GM12873 (cell line): ENCODE data around the gene TCF12.

Source experiments
- CTCF ChIP-seq: IDR thresholded peaks from 2 replicates; pipeline ENCODE4 v1.5.1; 2012; ENCODE audit warnings: low read depth, mild to moderate bottlenecking, moderate library complexity, low read length, control low read depth; ENCODE audit not compliant: insufficient read depth; ENCODE audit errors: missing control alignments

The TCF12 gene

DNA sequence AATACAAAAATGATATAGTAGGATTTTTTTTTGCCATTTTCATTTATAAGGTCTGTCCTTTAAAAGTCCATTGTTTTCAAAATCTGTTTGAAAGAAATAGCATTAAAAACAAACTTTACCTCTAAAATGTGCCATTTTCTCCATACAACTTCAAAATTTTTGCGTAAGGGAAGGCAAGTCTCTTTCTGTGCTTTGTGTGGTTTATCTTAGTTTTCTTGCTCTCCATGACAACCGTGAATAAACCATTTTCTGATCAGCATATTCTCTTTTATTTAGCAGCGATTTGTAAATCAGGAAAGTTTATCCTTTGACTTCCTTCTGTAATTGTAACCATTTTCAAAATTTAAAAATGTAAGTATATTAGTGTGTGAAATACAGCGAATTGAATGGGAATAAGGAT, 310.0 kb downstream of the TCF12 start:
- no peak for TF ChIP-seq CTCF

DNA sequence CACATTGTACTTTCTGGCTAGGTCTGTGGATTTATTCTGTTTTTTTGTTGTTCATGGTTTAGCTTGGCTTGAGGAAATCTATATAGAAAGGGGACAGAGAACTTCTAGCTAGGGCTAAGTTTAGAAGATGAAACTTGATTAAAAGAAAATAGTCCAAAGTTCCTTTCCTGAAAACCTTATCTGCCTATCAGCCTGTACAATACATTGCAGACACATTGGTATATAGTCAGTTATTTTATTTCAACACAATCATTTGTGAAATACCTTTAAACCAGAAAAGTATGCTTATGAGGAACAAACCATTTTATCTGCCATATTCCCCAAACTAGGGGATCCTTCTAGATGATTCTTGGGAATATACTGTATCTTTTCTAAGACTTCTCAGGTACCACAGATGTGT, 310.6 kb downstream of the TCF12 start:
- TF ChIP-seq CTCF, result no peak

GRCh38 chr15:57231559-57231958, 313.1 kb downstream of the TCF12 start:
- TF ChIP-seq CTCF, result no peak

- TF ChIP-seq CTCF, result no peak
Observed at GRCh38 chr15:57234156-57234555, 315.7 kb downstream of the TCF12 start.

- no peak for TF ChIP-seq CTCF
Observed at GRCh38 chr15:57235186-57235585, 316.7 kb downstream of the TCF12 start.

GRCh38 chr15:57235873-57236272, 317.4 kb downstream of the TCF12 start:
- no peak for TF ChIP-seq CTCF

DNA sequence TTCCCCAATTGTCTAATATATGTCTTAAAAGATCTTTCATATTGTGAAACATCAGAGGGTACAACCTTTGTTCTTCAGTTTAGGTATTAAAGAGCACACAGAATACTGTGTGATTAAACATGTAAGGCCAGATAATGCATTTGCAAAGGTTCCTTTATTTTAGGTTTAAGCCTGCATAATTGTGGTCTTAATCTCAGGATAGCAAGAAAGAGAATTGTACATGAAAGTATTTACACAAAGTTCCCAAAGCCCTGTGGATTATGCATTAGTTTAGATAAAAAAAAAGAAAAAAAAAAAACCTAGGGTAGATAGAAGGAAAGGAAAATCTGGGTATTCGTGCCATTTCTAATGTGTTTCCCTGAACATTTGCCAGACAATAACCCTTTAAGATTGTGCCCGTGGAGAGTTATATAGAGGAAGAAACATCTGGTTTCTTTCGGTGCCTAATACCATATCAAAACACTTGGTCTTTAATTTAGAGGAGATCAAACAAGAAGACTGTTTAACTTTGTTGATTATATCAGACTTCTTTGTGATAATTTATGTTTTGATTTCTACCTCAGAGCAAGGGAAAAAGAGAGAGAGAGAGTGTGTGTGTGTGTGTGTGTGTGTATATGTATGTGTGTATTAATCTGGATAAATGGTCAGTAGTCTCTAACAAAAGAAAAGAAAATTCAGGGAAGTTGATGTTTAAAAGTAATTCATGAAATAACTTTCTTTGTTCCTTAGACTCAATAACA, 318.3 kb downstream of the TCF12 start:
- no peak for TF ChIP-seq CTCF
